Endothelial cell (in vitro differentiated cells): ENCODE data around the gene AFG3L2. TPM values are rescaled to one million over a fixed set of nuclear protein-coding genes. Genes with fewer than 3 reads are reported as not detected.

ENCODE experiments used
- DNase-seq: peaks from one replicate; pipeline ENCODE4 v3.0.0; 2021; ENCODE audit warnings: low spot score
- H3K27ac Mint-ChIP-seq: one replicate; pipeline ENCODE4 v1.8.0; 2021; ENCODE audit warnings: mixed read lengths, inconsistent platforms; ENCODE audit not compliant: unreplicated experiment
- H3K27me3 Mint-ChIP-seq: one replicate; pipeline ENCODE4 v1.8.0; 2021; ENCODE audit warnings: mild to moderate bottlenecking, moderate library complexity, mixed read lengths, inconsistent platforms; ENCODE audit not compliant: unreplicated experiment
- H3K36me3 Mint-ChIP-seq: one replicate; pipeline ENCODE4 v1.8.0; 2021; ENCODE audit warnings: mild to moderate bottlenecking, low read depth, mixed read lengths, inconsistent platforms; ENCODE audit not compliant: unreplicated experiment
- H3K4me1 Mint-ChIP-seq: one replicate; pipeline ENCODE4 v1.8.0; 2021; ENCODE audit warnings: mild to moderate bottlenecking, mixed read lengths, inconsistent platforms; ENCODE audit not compliant: unreplicated experiment
- H3K4me3 Mint-ChIP-seq: one replicate; pipeline ENCODE4 v1.8.0; 2021; ENCODE audit warnings: mild to moderate bottlenecking, mixed read lengths, inconsistent platforms; ENCODE audit not compliant: unreplicated experiment
- H3K9me3 Mint-ChIP-seq: one replicate; pipeline ENCODE4 v1.8.0; 2021; ENCODE audit warnings: mixed read lengths, inconsistent platforms; ENCODE audit not compliant: unreplicated experiment
- CTCF ChIP-seq: fragments of 200-600 bp; sonication (generic); IDR thresholded peaks from one replicate; pipeline ENCODE4 v1.5.0; 2021; ENCODE audit warnings: antibody characterized with exemption; ENCODE audit not compliant: unreplicated experiment
- total RNA-seq: library from RNA; stranded (reverse); fragmentation: NEBNext Ultra II Directional; extraction: Animal tissue kit (Norgen Biotek cat#: 25700); gene quantifications from one replicate; pipeline ENCODE4 v1.2.1, GENCODE V29; 2021; ENCODE audit not compliant: unreplicated experiment

AFG3L2 gene
- total RNA-seq, 1 donor from 2014 or later, result 47.7 TPM

GRCh38 chr18:12314591-12315305 is 62.3 kb downstream of the AFG3L2 start:
- Mint-ChIP-seq H3K4me1 (peaks cover 42% of the 10 kb centered on the region), H3K36me3 (peaks cover 51% of the 10 kb centered on the region), H3K27me3 (no peaks in the 10 kb centered on the region), H3K27ac (no peak overlapping the region), H3K4me3 (no peak overlapping the region), H3K9me3 (no peaks in the 10 kb centered on the region)
- DNase-seq, result no peak
- TF ChIP-seq CTCF, result no peak

GRCh38 chr18:12313530-12314245 is 63.3 kb downstream of the AFG3L2 start:
- Mint-ChIP-seq H3K9me3 (no peaks in the 10 kb centered on the region), H3K27me3 (no peaks in the 10 kb centered on the region), H3K27ac (no peak overlapping the region), H3K36me3 (peaks cover 56% of the 10 kb centered on the region), H3K4me1 (peaks cover 47% of the 10 kb centered on the region), H3K4me3 (peak overlapping the region; percentile 8)
- DNase-seq, result no peak
- no peak for TF ChIP-seq CTCF

- Mint-ChIP-seq H3K9me3 (no peaks in the 10 kb centered on the region), H3K27ac (no peak overlapping the region), H3K4me1 (peaks cover 42% of the 10 kb centered on the region), H3K4me3 (peak overlapping the region; percentile 8), H3K27me3 (no peaks in the 10 kb centered on the region), H3K36me3 (peaks cover 52% of the 10 kb centered on the region)
- DNase-seq, result no peak
- TF ChIP-seq CTCF, result no peak
These were observed 64.1 kb downstream of the AFG3L2 start for GRCh38 chr18:12312976-12313375.

DNA sequence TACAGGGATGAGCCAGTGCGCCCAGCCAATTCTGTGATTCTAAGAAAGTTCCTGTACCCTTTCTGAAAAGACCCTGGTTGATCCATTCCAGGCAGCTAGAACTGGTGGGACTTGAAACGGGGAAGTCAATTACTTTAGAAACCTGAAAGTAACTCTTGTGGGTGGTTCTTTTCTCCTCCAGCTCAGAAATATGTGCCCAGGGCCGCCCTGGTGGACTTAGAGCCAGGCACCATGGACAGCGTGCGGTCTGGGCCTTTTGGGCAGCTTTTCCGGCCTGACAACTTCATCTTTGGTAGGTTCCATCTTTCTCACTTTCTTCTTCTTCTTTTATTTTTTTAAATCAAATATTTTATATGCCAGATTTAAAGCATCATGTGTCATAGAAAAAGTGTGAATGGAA is 66.3 kb downstream of the AFG3L2 start:
- Mint-ChIP-seq H3K9me3 (no peaks in the 10 kb centered on the region), H3K4me1 (peaks cover 53% of the 10 kb centered on the region), H3K27me3 (peaks cover 14% of the 10 kb centered on the region), H3K36me3 (peaks cover 43% of the 10 kb centered on the region), H3K27ac (peak overlapping the region; percentile 85), H3K4me3 (peak overlapping the region; percentile 87)
- DNase-seq, result no peak
- TF ChIP-seq CTCF, result no peak

DNA sequence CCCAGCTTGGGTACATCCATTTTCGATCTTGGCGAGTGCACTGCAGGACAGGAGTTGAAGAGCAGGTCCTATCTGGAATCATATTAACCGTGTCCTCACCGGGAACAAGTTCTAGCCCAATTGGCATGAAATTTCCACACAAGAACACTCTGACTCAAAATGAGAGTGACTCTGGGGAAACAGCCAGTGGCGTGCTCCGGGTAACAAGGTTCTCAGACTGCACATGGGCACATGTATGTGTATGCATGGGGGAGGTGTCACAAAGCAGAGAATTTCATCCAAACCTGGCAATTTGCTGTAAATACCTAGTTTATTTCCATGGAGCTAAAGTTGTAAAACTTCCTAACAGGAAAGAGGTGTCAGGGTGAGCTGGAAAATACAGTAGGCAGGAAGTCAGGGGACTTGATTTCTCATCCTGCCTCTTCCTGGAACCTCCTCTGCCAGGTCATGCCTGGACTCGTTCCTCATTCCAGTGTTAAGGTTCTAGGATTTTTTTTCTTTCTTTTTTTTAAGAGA is 67.3 kb downstream of the AFG3L2 start:
- no peak for DNase-seq
- Mint-ChIP-seq H3K27me3 (peaks cover 16% of the 10 kb centered on the region), H3K36me3 (peaks cover 42% of the 10 kb centered on the region), H3K4me1 (peaks cover 57% of the 10 kb centered on the region), H3K4me3 (peak overlapping the region; percentile 93), H3K27ac (peak overlapping the region; percentile 95), H3K9me3 (no peaks in the 10 kb centered on the region)
- no peak for TF ChIP-seq CTCF
